Stimulated activated CD8-positive, alpha-beta memory T cell treated with anti-CD3 and anti-CD28 coated beads, Interleukin-12 subunit alpha, Interleukin-12 subunit beta, amount 100 ng/mL, for 24 hours (primary cell): Measurements from ENCODE around the gene CGB8.
A peak's percentile ranks its signal among the peaks of the same experiment; 100 is the strongest.

Experiments used
- DNase-seq: peaks from one replicate; pipeline ENCODE4 v3.0.0-alpha.2; 2020; ENCODE audit errors: extremely low read depth

The CGB8 gene

GRCh38 chr19:49006905-49007304, 42.0 kb downstream of the CGB8 start:
- DNase-seq = no peak

- DNase-seq = no peak
Observed at GRCh38 chr19:49004964-49005614, 43.8 kb downstream of the CGB8 start.

GRCh38 chr19:49004133-49004532, 44.8 kb downstream of the CGB8 start:
- no peak for DNase-seq

- DNase-seq = peak; percentile 31
Observed at GRCh38 chr19:48999481-49000325, 49.2 kb downstream of the CGB8 start.

GRCh38 chr19:48997972-48998371, 50.9 kb downstream of the CGB8 start:
- DNase-seq = no peak
